Measurements from ENCODE around the gene B3GNT7.
A peak's percentile ranks its signal among the peaks of the same experiment; 100 is the strongest.

B3GNT7 gene

DNA sequence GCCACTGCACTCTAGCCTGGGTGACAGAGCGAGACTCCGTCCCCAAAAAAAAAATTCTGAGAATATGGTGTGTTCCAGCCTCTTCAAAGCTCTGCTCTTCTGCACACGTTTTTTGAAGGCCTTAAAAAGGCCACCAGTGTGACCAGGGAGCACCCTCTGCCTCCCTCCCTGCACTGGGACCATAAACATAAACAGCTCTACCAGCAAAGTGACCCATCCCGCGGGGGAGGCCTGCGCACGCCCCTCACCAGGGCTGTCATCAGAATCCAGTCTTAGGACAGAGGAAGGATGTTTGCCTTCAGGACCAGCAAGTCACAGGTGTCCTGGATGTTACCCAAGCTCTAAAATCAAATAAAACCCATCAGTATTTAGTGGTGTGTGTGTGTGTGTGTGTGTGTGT lies 23.2 kb upstream of the B3GNT7 start:
- POLR2A ChIA-PET = interaction anchor here (0.6 kb wide), 1 partner anchor 31 kb away, joined by 3 read pairs; no protein-coding TSS in a partner anchor
- CTCF ChIA-PET = interaction anchor here (0.9 kb wide), 1 partner anchor 9 kb away, joined by 3 read pairs; no protein-coding TSS in a partner anchor
- H3K4me1 ChIP-seq (ENCODE audit: control insufficient read depth, insufficient read depth, low read length) = no peaks in the 10 kb centered on the region
- H3K9me3 ChIP-seq (ENCODE audit: control insufficient read depth, insufficient read depth, low read depth, low read length) = no peaks in the 10 kb centered on the region
- TF ChIP-seq ZNF366 (tag by site-specific recombination; conservative IDR thresholded peaks at IDR 0.05) (no peak), ZSCAN4 (tag by site-specific recombination; IDR thresholded peaks at IDR 0.05) (0 out of 2 replicates have a peak, but pooled peaks have one; percentile 11)
- H3K27ac ChIP-seq (ENCODE audit: extremely low read depth, low read depth, low read length) = no peak overlapping the region
- H3K4me3 ChIP-seq (ENCODE audit: low read depth, low read length) = no peak overlapping the region
- no peaks in the 10 kb centered on the region for H3K36me3 ChIP-seq (ENCODE audit: control insufficient read depth in 2 of 2, insufficient read depth in 1 of 2, low read length in 2 of 2)

- ChIA-PET CTCF (interaction anchor here (0.8 to 0.9 kb wide), 2 partner anchors 10 to 40 kb away, joined by 3 read pairs; no protein-coding TSS in a partner anchor), POLR2A (no interaction called here)
These were observed 22.3 kb upstream of the B3GNT7 start for GRCh38 chr2:231373184-231373583.

GRCh38 chr2:231373786-231374349 lies 21.6 kb upstream of the B3GNT7 start:
- H3K27ac ChIP-seq (ENCODE audit: extremely low read depth, low read depth, low read length) = no peak overlapping the region
- H3K9me3 ChIP-seq (ENCODE audit: control insufficient read depth, insufficient read depth, low read depth, low read length) = no peaks in the 10 kb centered on the region
- CTCF ChIA-PET = interaction anchor here (1.3 kb wide), 1 partner anchor 39 kb away, joined by 4 read pairs; no protein-coding TSS in a partner anchor
- no peaks in the 10 kb centered on the region for H3K36me3 ChIP-seq (ENCODE audit: control insufficient read depth in 2 of 2, insufficient read depth in 1 of 2, low read length in 2 of 2)
- POLR2A ChIA-PET = no interaction called here
- H3K4me1 ChIP-seq (ENCODE audit: control insufficient read depth, insufficient read depth, low read length) = no peaks in the 10 kb centered on the region
- H3K4me3 ChIP-seq (ENCODE audit: low read depth, low read length) = no peak overlapping the region
- TF ChIP-seq ZFP3 (tag by site-specific recombination; IDR thresholded peaks at IDR 0.05; ENCODE audit: low read depth) = no peak
- TF ChIP-seq ZNF777 (tag by site-specific recombination; IDR thresholded peaks at IDR 0.05; ENCODE audit: borderline replicate concordance) = no peak
- no peak for TF ChIP-seq YY2 (tag by site-specific recombination; IDR thresholded peaks at IDR 0.05)
- TF ChIP-seq SP3 (tag by site-specific recombination; IDR thresholded peaks at IDR 0.05) = no peak
- no peak for TF ChIP-seq ZNF324 (tag by site-specific recombination; IDR thresholded peaks at IDR 0.05)
- TF ChIP-seq, protein P1, sequence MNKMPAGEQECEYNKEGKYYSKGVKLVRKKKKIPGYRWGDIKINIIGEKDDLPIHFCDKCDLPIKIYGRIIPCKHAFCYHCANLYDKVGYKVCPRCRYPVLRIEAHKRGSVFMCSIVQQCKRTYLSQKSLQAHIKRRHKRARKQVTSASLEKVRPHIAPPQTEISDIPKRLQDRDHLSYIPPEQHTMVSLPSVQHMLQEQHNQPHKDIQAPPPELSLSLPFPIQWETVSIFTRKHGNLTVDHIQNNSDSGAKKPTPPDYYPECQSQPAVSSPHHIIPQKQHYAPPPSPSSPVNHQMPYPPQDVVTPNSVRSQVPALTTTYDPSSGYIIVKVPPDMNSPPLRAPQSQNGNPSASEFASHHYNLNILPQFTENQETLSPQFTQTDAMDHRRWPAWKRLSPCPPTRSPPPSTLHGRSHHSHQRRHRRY (tag by site-specific recombination; IDR thresholded peaks at IDR 0.05) = no peak
- TF ChIP-seq ZNF133 (tag by site-specific recombination; IDR thresholded peaks at IDR 0.05) = no peak
- TF ChIP-seq SP2 (tag by site-specific recombination; IDR thresholded peaks at IDR 0.05) = no peak
- no peak for TF ChIP-seq ZNF514 (tag by site-specific recombination; IDR thresholded peaks at IDR 0.05)
- no peak for TF ChIP-seq ZIC2 (tag by site-specific recombination; IDR thresholded peaks at IDR 0.05)
- TF ChIP-seq, protein P2, sequence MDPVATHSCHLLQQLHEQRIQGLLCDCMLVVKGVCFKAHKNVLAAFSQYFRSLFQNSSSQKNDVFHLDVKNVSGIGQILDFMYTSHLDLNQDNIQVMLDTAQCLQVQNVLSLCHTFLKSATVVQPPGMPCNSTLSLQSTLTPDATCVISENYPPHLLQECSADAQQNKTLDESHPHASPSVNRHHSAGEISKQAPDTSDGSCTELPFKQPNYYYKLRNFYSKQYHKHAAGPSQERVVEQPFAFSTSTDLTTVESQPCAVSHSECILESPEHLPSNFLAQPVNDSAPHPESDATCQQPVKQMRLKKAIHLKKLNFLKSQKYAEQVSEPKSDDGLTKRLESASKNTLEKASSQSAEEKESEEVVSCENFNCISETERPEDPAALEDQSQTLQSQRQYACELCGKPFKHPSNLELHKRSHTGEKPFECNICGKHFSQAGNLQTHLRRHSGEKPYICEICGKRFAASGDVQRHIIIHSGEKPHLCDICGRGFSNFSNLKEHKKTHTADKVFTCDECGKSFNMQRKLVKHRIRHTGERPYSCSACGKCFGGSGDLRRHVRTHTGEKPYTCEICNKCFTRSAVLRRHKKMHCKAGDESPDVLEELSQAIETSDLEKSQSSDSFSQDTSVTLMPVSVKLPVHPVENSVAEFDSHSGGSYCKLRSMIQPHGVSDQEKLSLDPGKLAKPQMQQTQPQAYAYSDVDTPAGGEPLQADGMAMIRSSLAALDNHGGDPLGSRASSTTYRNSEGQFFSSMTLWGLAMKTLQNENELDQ (tag by site-specific recombination; IDR thresholded peaks at IDR 0.05; ENCODE audit: low read depth) = no peak
- TF ChIP-seq ZNF404 (tag by site-specific recombination; IDR thresholded peaks at IDR 0.05) = no peak
- no peak for TF ChIP-seq ZNF561 (tag by site-specific recombination; IDR thresholded peaks at IDR 0.05; ENCODE audit: borderline replicate concordance)
- no peak for TF ChIP-seq ZNF19 (tag by site-specific recombination; IDR thresholded peaks at IDR 0.05; ENCODE audit: low read depth)
- no peak for TF ChIP-seq GLIS1 (tag by site-specific recombination; IDR thresholded peaks at IDR 0.05)
- TF ChIP-seq, protein P3, sequence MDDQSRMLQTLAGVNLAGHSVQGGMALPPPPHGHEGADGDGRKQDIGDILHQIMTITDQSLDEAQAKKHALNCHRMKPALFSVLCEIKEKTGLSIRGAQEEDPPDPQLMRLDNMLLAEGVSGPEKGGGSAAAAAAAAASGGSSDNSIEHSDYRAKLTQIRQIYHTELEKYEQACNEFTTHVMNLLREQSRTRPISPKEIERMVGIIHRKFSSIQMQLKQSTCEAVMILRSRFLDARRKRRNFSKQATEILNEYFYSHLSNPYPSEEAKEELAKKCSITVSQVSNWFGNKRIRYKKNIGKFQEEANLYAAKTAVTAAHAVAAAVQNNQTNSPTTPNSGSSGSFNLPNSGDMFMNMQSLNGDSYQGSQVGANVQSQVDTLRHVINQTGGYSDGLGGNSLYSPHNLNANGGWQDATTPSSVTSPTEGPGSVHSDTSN (CRISPR knock-in tag; IDR thresholded peaks at IDR 0.05) = no peak
- TF ChIP-seq HOXA7 (CRISPR knock-in tag; IDR thresholded peaks at IDR 0.05; ENCODE audit: borderline replicate concordance) = no peak

More at GRCh38 chr2:231373184-231373583, 22.3 kb upstream of the B3GNT7 start:
- H3K27ac ChIP-seq (ENCODE audit: extremely low read depth, low read depth, low read length) = no peak overlapping the region
- H3K9me3 ChIP-seq (ENCODE audit: control insufficient read depth, insufficient read depth, low read depth, low read length) = no peaks in the 10 kb centered on the region
- TF ChIP-seq ZNF350 (tag by site-specific recombination; IDR thresholded peaks at IDR 0.05) (no peak), ZNF133 (tag by site-specific recombination; IDR thresholded peaks at IDR 0.05) (no peak), BCL11B (tag by site-specific recombination; IDR thresholded peaks at IDR 0.05; ENCODE audit: low read depth) (no peak), ZNF37A (tag by site-specific recombination; IDR thresholded peaks at IDR 0.05) (no peak), ZNF610 (tag by site-specific recombination; IDR thresholded peaks at IDR 0.05; ENCODE audit: borderline replicate concordance) (no peak), ZNF423 (tag by site-specific recombination; IDR thresholded peaks at IDR 0.05) (no peak), ZNF768 (tag by site-specific recombination; IDR thresholded peaks at IDR 0.05) (no peak), KLF10 (tag by site-specific recombination; IDR thresholded peaks at IDR 0.05) (no peak)
- H3K36me3 ChIP-seq (ENCODE audit: control insufficient read depth in 2 of 2, insufficient read depth in 1 of 2, low read length in 2 of 2) = no peaks in the 10 kb centered on the region
- H3K4me3 ChIP-seq (ENCODE audit: low read depth, low read length) = no peak overlapping the region
- H3K4me1 ChIP-seq (ENCODE audit: control insufficient read depth, insufficient read depth, low read length) = no peaks in the 10 kb centered on the region

Measured in HEK293 (cell line).